GM18499 (cell line): ENCODE measurements around the gene TSPAN4.
A peak's percentile ranks its signal among the peaks of the same experiment; 100 is the strongest.

Experiments
- ATAC-seq: cut with Tn5 transposase; IDR thresholded peaks from one replicate; pipeline ENCODE4 v1.9.1; 2021; ENCODE audit warnings: moderate number of reproducible peaks; ENCODE audit not compliant: insufficient read depth, unreplicated experiment

Gene TSPAN4

DNA sequence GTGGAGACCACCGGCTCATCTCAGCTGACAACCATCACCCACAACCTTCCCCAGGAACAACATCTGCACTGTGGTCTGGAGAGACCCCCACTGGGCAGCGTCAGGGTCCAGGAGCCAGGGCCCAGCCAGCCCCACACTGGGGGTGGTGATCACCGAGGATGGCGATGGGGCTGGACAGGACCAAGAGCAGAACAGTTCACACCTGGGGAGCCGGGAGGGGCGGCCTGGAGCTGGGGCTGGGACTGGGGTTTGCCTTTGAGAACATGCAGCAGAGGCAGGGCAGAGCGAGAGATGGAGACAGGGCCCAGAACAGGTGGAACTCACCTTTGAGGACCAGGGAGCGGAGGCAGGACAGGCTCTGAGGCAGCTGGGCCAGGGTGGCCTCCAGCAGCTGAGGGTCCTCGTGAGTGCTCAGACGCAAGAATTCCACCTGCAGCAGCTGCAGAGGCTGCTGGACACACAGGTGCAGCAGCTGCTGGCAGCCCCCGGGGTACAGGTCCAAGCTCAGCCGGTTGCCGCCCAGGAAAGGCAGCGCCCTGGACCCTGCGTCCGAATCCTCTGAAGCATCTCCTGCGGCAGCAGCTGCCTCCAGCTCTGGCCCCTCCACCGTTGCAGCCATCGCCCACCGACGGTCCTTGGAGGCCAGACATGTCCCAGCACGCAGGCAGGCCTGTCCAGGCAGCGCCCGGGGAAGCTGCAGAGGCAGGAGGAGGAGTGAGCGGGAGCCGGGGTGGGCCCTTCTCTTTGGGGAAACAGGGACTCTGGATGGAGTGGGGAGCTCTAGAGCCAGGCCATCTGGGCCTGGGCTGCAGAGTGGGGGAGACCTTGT lies 38.7 kb upstream of the TSPAN4 start:
- ATAC-seq = no peak

DNA sequence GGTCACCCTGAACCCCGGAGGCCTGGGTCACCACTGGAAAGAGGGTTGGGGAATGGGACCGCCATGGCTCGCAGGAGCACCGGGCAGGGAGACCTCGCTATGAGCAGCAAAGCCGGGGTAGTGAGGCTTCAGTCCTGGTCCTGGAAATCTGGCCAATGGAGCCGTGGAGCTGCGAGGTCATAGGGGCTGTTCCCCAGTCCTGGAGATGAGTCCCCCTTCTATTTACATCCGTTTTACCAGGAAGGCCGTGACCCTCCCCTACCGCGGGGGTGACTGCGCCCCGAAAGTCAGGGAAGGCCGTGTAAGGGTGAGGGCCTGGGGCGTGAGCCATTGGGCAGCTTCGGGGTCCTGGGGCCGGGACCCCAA lies 38.1 kb upstream of the TSPAN4 start:
- ATAC-seq = no peak

DNA sequence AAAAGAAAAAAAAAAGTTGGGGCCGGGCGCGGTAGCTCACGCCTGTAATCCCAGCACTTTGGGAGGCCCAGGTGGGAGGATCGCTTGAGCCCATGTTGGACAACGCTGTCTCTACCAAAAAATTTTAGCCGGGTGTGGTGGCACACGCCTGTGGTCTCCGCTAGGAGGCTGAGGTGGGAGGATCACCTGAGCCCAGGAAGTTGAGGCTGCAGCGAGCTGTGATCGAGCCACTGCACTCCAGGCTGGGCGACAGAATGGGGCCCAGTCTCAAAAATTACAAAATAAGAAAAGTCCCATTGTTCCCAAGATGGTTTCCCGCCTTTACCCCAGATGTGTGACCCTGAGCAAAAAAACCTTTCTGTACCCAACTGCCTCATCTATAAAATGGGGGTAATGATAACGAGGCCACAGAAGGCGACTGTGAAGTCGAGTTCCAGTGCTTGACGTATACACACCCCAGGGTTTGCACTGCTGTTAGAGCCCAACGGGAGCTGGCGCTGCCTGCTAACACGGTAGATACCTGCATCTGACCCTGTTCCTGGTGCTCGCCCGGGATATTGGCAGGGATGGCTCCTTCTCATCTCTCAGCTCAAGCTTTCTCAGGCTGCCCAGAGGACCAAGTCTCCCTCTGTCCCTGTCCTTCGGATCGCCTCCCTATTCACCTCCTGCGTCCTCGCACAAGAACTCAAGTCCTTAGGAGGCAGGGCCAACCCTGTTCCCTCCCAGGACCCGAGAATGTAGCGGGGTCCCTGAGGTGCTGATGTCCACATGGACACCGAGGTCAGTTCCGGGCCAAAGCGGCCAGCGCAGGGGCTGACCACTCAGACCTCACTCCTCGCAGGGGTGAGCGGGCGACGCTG lies 34.0 kb upstream of the TSPAN4 start:
- ATAC-seq = peak; percentile 0

DNA sequence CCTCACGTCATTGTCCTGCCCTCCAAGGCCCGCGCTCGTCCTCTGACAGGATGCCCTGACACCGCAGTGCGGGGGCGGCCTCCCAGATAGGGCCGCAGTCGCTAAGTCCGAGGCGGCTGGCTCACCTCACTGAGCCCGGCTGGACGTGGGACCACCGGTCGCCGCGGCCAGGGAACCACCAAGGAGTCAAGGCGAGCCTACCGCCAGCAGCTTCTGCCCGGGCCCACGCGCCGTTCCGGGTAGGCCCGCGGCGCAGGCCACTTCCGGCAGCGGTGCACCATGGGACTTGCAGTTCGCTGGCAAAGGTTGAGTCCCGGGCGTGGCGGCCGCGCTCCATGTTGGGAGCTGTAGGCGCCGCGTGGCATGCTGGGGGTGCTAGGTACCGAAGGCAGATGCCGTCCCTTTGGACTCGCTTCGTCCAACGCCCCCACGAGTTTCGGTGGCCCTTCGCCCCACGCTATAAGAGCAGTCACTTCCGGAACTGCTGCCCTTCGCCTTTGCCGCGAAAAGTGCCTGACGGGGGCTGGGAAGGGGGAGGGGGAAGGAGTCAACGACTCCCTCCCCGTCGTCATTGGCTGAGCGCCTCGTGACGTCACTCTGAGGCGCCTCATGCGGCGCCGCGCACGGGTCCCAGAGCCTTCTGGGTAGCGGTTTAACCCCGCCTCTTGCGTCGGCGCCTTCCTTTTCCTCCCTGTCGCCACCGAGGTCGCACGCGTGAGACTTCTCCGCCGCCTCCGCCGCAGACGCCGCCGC lies 33.2 kb upstream of the TSPAN4 start, which contains the start of gene RPLP2:
Gene RPLP2, plus strand, starts transcription at position 681 of the 753 bp plus-strand sequence. CDS start 268 bp downstream, outside the sequence.
- ATAC-seq = peak; percentile 40

GRCh38 chr11:810040-810567 lies 32.5 kb upstream of the TSPAN4 start:
- no peak for ATAC-seq

- ATAC-seq = no peak
Measured at GRCh38 chr11:811446-812245, 31.0 kb upstream of the TSPAN4 start.

- ATAC-seq = no peak
Measured at GRCh38 chr11:812390-812789, 30.3 kb upstream of the TSPAN4 start.

DNA sequence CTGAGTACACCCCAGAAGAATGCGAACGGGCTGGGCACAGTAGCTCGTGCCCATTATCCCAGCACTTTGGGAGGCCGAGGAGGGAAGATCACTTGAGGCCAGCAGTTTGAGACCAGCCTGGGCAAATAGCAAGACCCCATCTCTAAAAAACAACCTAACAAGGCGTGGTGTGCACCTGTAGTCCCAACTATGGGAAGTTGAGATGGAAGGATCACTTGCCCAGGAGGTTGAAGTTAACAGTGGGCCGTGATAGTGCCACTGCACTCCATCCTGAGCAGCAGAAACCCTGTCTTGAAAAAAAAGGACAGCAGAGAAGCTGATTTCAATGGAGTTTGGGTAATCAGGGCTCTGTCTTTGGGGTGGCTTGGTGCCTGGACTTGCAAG lies 29.6 kb upstream of the TSPAN4 start:
- no peak for ATAC-seq

DNA sequence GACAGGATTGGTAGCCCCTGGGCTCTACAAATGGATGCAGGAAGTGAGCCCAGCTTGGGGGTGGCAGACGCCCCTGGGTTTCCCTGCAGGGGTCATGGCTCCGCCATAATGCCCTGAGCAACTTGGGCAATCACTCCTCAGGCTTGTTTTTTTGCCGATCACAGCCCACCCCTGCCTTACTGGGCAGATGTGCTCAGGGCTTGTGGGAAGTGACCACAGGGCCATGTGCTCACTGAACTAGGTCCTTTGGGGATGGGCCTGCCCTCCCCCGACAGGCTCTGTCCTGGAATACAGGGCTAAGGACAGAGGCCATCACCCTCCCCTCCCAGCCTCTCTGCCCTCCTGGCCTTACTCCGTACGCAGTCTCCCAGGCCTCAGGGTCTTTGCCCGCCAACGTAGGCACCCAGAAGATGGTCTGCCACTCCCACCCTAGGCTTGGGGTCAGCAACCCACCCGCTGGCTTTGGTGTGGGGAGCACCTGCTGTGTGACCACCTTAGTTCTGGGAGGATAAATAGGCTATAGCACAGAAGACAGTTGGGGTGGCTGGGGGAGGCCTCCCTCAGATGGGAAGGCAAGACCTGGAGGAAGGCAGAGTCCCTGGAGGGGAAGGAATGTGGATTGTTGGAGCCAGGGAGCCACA lies 29.1 kb upstream of the TSPAN4 start:
- ATAC-seq = no peak

GRCh38 chr11:815675-816432 lies 26.8 kb upstream of the TSPAN4 start:
- ATAC-seq = no peak

- ATAC-seq = no peak
Measured at GRCh38 chr11:816433-816779, 26.2 kb upstream of the TSPAN4 start.

- no peak for ATAC-seq
Measured at GRCh38 chr11:818396-819128, 24.1 kb upstream of the TSPAN4 start, which contains the start of gene PNPLA2. TSS of gene PNPLA2 (plus strand) at chr11:818914. CDS start at chr11:819719, 805 bp downstream.

GRCh38 chr11:819129-819931 lies 23.3 kb upstream of the TSPAN4 start:
- ATAC-seq = peak; percentile 21

GRCh38 chr11:819943-820649 lies 22.6 kb upstream of the TSPAN4 start:
- peak; percentile 41 for ATAC-seq

- ATAC-seq = no peak
Measured at GRCh38 chr11:820655-821511, 21.8 kb upstream of the TSPAN4 start.
